ENCODE results near the gene HPCA.

GRCh38 chr1:32867671-32868070, 18.6 kb upstream of the HPCA start:
- TF ChIP-seq CTCF (IDR thresholded peaks at IDR 0.05; ENCODE audit: low read depth, low read length) (no peak), EZH2phosphoT487 (IDR thresholded peaks at IDR 0.05; ENCODE audit: low read depth) (no peak)
